Smooth muscle cell (in vitro differentiated cells): ENCODE measurements around the gene ABAT. TPM values are rescaled to one million over a fixed set of nuclear protein-coding genes. Genes with fewer than 3 reads are reported as not detected.

Experiments
- DNase-seq: peaks from one replicate; lab custom pipeline; 2025; ENCODE audit not compliant: unreplicated experiment; lab: John Stamatoyannopoulos, UW
- H2AFZ ChIP-seq: fragments of 200-600 bp; sonication (generic); 2 replicates; pipeline ENCODE4 v1.6.0; 2016; ENCODE audit warnings: antibody characterized with exemption, low read depth, mild to moderate bottlenecking
- H3F3A ChIP-seq: fragments of 200-600 bp; sonication (generic); 2 replicates; pipeline ENCODE4 v1.6.0; 2017; ENCODE audit warnings: antibody characterized with exemption, low read depth
- H3K27ac ChIP-seq: fragments of 200-600 bp; sonication (generic); 2 replicates; pipeline ENCODE4 v1.5.1; 2016; ENCODE audit warnings: low read depth, mild to moderate bottlenecking
- H3K27me3 ChIP-seq: fragments of 200-600 bp; sonication (generic); 2 replicates; pipeline ENCODE4 v1.6.1; 2016; ENCODE audit warnings: low read depth, mild to moderate bottlenecking
- H3K36me3 ChIP-seq: fragments of 200-600 bp; sonication (generic); 2 replicates; pipeline ENCODE4 v1.5.1; 2016; ENCODE audit warnings: low read depth
- H3K4me1 ChIP-seq: fragments of 200-600 bp; sonication (generic); 2 replicates; pipeline ENCODE4 v1.5.1; 2016; ENCODE audit warnings: low read depth
- H3K4me2 ChIP-seq: fragments of 200-600 bp; sonication (generic); 2 replicates; pipeline ENCODE4 v1.6.0; 2016; ENCODE audit warnings: mild to moderate bottlenecking
- H3K4me3 ChIP-seq: fragments of 200-600 bp; sonication (generic); 2 replicates; pipeline ENCODE4 v1.5.1; 2016; ENCODE audit warnings: mild to moderate bottlenecking
- H3K79me2 ChIP-seq: fragments of 200-600 bp; sonication (generic); 2 replicates; pipeline ENCODE4 v1.6.0; 2016; ENCODE audit warnings: low read depth, mild to moderate bottlenecking
- H3K9ac ChIP-seq: fragments of 200-600 bp; sonication (generic); 2 replicates; pipeline ENCODE4 v1.6.0; 2016; ENCODE audit warnings: low read depth
- H3K9me3 ChIP-seq: fragments of 200-600 bp; sonication (generic); replicated peaks from 2 replicates; pipeline ENCODE4 v1.5.1; 2016; ENCODE audit warnings: low read depth
- H4K20me1 ChIP-seq: fragments of 200-600 bp; sonication (generic); 2 replicates; pipeline ENCODE4 v1.6.0; 2016; ENCODE audit warnings: low read depth
- CTCF ChIP-seq: fragments of 200-600 bp; sonication (generic); IDR thresholded peaks from 2 replicates; pipeline ENCODE4 v1.5.1; 2017; ENCODE audit warnings: borderline replicate concordance, mild to moderate bottlenecking, antibody characterized with exemption; ENCODE audit not compliant: insufficient read depth, poor library complexity, severe bottlenecking
- WGBS: methylation state at CpG from one replicate; pipeline ENCODE4 v1.1.7; 2016; ENCODE audit warnings: low lambda C conversion rate; 5-methylcytosine and 5-hydroxymethylcytosine counted together
- polyA plus RNA-seq: library from polyadenylated mRNA; unstranded; fragments of >200 nt; fragmentation: Nextera tagmentation; extraction: Ambion mirVana; gene quantifications from 2 replicates; pipeline ENCODE4 v1.2.1, GENCODE V29; 2016
- total RNA-seq: library from RNA; depleted of rRNA; stranded (reverse); fragments of >200 nt; gene quantifications from 2 replicates; pipeline ENCODE4 v1.2.3, GENCODE V29; 2014

ABAT gene
- total and polyA plus RNA-seq, 2 experiments from 2014 or later = 9.2 to 11.3 TPM

- Histone ChIP-seq H3K27me3 (no peaks in the 10 kb centered on the region), H3K9me3 (no peaks in the 10 kb centered on the region), H3K9ac (no peak overlapping the region), H3K36me3 (peaks cover 43% of the 10 kb centered on the region), H3K4me1 (no peaks in the 10 kb centered on the region), H3F3A (no peaks in the 10 kb centered on the region), H3K4me2 (no peak overlapping the region), H4K20me1 (peaks cover 99% of the 10 kb centered on the region), H2AFZ (no peak overlapping the region), H3K27ac (no peak overlapping the region), H3K4me3 (no peak overlapping the region), H3K79me2 (peaks cover 68% of the 10 kb centered on the region)
- no peak for DNase-seq
- no peak for TF ChIP-seq CTCF
- WGBS = 95% methylated on average over 13 of the region's 13 CpGs
Measured at GRCh38 chr16:8806272-8806983, 132.0 kb downstream of the ABAT start.

- peaks cover 99% of the 10 kb centered on the region for H4K20me1 ChIP-seq
- peaks cover 61% of the 10 kb centered on the region for H3K79me2 ChIP-seq
- H2AFZ ChIP-seq = no peak overlapping the region
- no peak overlapping the region for H3K27ac ChIP-seq
- H3K9ac ChIP-seq = no peak overlapping the region
- H3K9me3 ChIP-seq = no peaks in the 10 kb centered on the region
- peaks cover 45% of the 10 kb centered on the region for H3K36me3 ChIP-seq
- 99% methylated on average over 5 of the region's 5 CpGs for WGBS
- H3K4me3 ChIP-seq = no peak overlapping the region
- no peaks in the 10 kb centered on the region for H3K4me1 ChIP-seq
- H3K27me3 ChIP-seq = no peaks in the 10 kb centered on the region
- no peak for DNase-seq
- no peak for TF ChIP-seq CTCF
- H3K4me2 ChIP-seq = no peak overlapping the region
- H3F3A ChIP-seq = no peaks in the 10 kb centered on the region
Measured at GRCh38 chr16:8807189-8807588, 132.8 kb downstream of the ABAT start.

- no peak for TF ChIP-seq CTCF
- Histone ChIP-seq H3K79me2 (peaks cover 52% of the 10 kb centered on the region), H3K36me3 (peaks cover 42% of the 10 kb centered on the region)
Measured at GRCh38 chr16:8808009-8808408, 133.6 kb downstream of the ABAT start.

GRCh38 chr16:8808613-8809353 lies 134.4 kb downstream of the ABAT start:
- no peak overlapping the region for H3K4me3 ChIP-seq
- H3K27me3 ChIP-seq = no peaks in the 10 kb centered on the region
- H3K79me2 ChIP-seq = peaks cover 45% of the 10 kb centered on the region
- peaks cover 99% of the 10 kb centered on the region for H4K20me1 ChIP-seq
- H3F3A ChIP-seq = no peaks in the 10 kb centered on the region
- no peak overlapping the region for H2AFZ ChIP-seq
- TF ChIP-seq CTCF = no peak
- H3K36me3 ChIP-seq = peaks cover 47% of the 10 kb centered on the region
- H3K9me3 ChIP-seq = no peaks in the 10 kb centered on the region
- no peak overlapping the region for H3K9ac ChIP-seq
- no peak overlapping the region for H3K27ac ChIP-seq
- H3K4me2 ChIP-seq = no peak overlapping the region
- no peak for DNase-seq
- no peaks in the 10 kb centered on the region for H3K4me1 ChIP-seq
- WGBS = 97% methylated on average over 11 of the region's 11 CpGs

More at GRCh38 chr16:8808009-8808408, 133.6 kb downstream of the ABAT start:
- Histone ChIP-seq H4K20me1 (peaks cover 100% of the 10 kb centered on the region), H2AFZ (no peak overlapping the region), H3K4me2 (no peak overlapping the region), H3K4me3 (no peak overlapping the region), H3K4me1 (no peaks in the 10 kb centered on the region), H3K9me3 (no peaks in the 10 kb centered on the region), H3K27ac (no peak overlapping the region), H3F3A (no peaks in the 10 kb centered on the region), H3K9ac (no peak overlapping the region), H3K27me3 (no peaks in the 10 kb centered on the region)
- no peak for DNase-seq
- 98% methylated on average over 3 of the region's 3 CpGs for WGBS
